ENCODE data around the gene MLN. TPM values are rescaled to one million over a fixed set of nuclear protein-coding genes. Genes with fewer than 3 reads are reported as not detected.

Gene MLN
- total RNA-seq, 1 experiment from 2014 or later, result not detected

- RAD21 ChIA-PET (ENCODE audit: low non-redundant PET in 1 of 2, low total read pairs in 2 of 2, uncharacterized antibody in 2 of 2, unreplicated experiment in 2 of 2), result no interaction called here
- Histone ChIP-seq H3K9me3 (ENCODE audit: control insufficient read depth in 1 of 2, insufficient read depth in 1 of 2, low read depth in 1 of 2, low read length in 2 of 2) (no peaks in the 10 kb centered on the region), H4K20me1 (ENCODE audit: insufficient read depth) (no peaks in the 10 kb centered on the region), H3K4me2 (ENCODE audit: low read length) (no peak overlapping the region), H3K9ac (ENCODE audit: low read length) (no peak overlapping the region), H3K4me1 (ENCODE audit: control insufficient read depth in 1 of 2, insufficient read depth in 2 of 2, low read length in 2 of 2) (peaks cover 28 to 41% of the 10 kb centered on the region in 2 experiments), H3K9me2 (ENCODE audit: insufficient read depth) (no peaks in the 10 kb centered on the region), H3K27ac (ENCODE audit: low read depth, low read length) (no peak overlapping the region), H3K4me3 (replicated peaks in 1 of 2; ENCODE audit: low read depth in 1 of 2, low read length in 2 of 2) (no peak overlapping the region), H2AFZ (ENCODE audit: low read depth, low read length, poor library complexity, severe bottlenecking) (no peak overlapping the region), H3K36me3 (ENCODE audit: control insufficient read depth in 1 of 2, insufficient read depth in 2 of 2, low read length in 2 of 2) (peaks cover 35 to 60% of the 10 kb centered on the region in 2 experiments; a peak in 3 of 4 replicates), H3K79me2 (ENCODE audit: insufficient read depth, low read length) (no peaks in the 10 kb centered on the region), H3K27me3 (ENCODE audit: insufficient read depth, low read length) (no peaks in the 10 kb centered on the region)
- intact Hi-C loops (cut with micrococcal nuclease), result no loop called here
- POLR2A ChIA-PET, result interaction anchor here (1.6 kb wide), 1 partner anchor 8 kb away, joined by 3 read pairs; no protein-coding TSS in a partner anchor
- no peak for TF ChIP-seq ZFX (IDR thresholded peaks at IDR 0.05)
- no peak for TF ChIP-seq SRF (IDR thresholded peaks at IDR 0.05; ENCODE audit: low read depth)
- no peak for TF ChIP-seq EGR1 (IDR thresholded peaks at IDR 0.05; ENCODE audit: low read depth)
- TF ChIP-seq ZNF274 (IDR thresholded peaks at IDR 0.05; ENCODE audit: low read depth, low read length), result no peak
- TF ChIP-seq MAX (IDR thresholded peaks at IDR 0.05), result no peak
- TF ChIP-seq ELF1 (IDR thresholded peaks at IDR 0.05; ENCODE audit: borderline replicate concordance, low read depth), result no peak
- no peak for TF ChIP-seq SIN3A (IDR thresholded peaks at IDR 0.05; ENCODE audit: low read depth)
- no peak for TF ChIP-seq SP1 (IDR thresholded peaks at IDR 0.05; ENCODE audit: low read depth)
- ATAC-seq, result no peak
- DNase-seq (ENCODE audit: low read depth, low spot score), result no peak
- BruUV-seq (replicated peaks), result no TSS peak
- CTCF ChIA-PET, result interaction anchor here (1.0 to 2.0 kb wide), 3 partner anchors 9 to 15 kb away, joined by 3 to 4 read pairs (median 3); no protein-coding TSS in a partner anchor
These were observed 23.9 kb downstream of the MLN start for GRCh38 chr6:33779895-33780294.

GRCh38 chr6:33779290-33779689 lies 24.5 kb downstream of the MLN start:
- ChIA-PET POLR2A (interaction anchor here (1.6 kb wide), 1 partner anchor 8 kb away, joined by 3 read pairs; no protein-coding TSS in a partner anchor), CTCF (interaction anchor here (1.0 to 2.0 kb wide), 3 partner anchors 8 to 14 kb away, joined by 3 to 4 read pairs (median 3); no protein-coding TSS in a partner anchor), RAD21 (ENCODE audit: low non-redundant PET in 1 of 2, low total read pairs in 2 of 2, uncharacterized antibody in 2 of 2, unreplicated experiment in 2 of 2) (no interaction called here)
- Histone ChIP-seq H3K27me3 (ENCODE audit: insufficient read depth, low read length) (no peaks in the 10 kb centered on the region), H3K79me2 (ENCODE audit: insufficient read depth, low read length) (no peaks in the 10 kb centered on the region), H4K20me1 (ENCODE audit: insufficient read depth) (no peaks in the 10 kb centered on the region), H3K4me2 (ENCODE audit: low read length) (no peak overlapping the region), H3K9ac (ENCODE audit: low read length) (no peak overlapping the region), H3K36me3 (ENCODE audit: control insufficient read depth in 1 of 2, insufficient read depth in 2 of 2, low read length in 2 of 2) (peaks cover 35 to 64% of the 10 kb centered on the region in 2 experiments; a peak in 3 of 4 replicates), H3K4me3 (replicated peaks in 1 of 2; ENCODE audit: low read depth in 1 of 2, low read length in 2 of 2) (no peak overlapping the region), H3K27ac (ENCODE audit: low read depth, low read length) (no peak overlapping the region), H3K4me1 (ENCODE audit: control insufficient read depth in 1 of 2, insufficient read depth in 2 of 2, low read length in 2 of 2) (peaks cover 28 to 41% of the 10 kb centered on the region in 2 experiments), H2AFZ (ENCODE audit: low read depth, low read length, poor library complexity, severe bottlenecking) (no peak overlapping the region), H3K9me3 (ENCODE audit: control insufficient read depth in 1 of 2, insufficient read depth in 1 of 2, low read depth in 1 of 2, low read length in 2 of 2) (no peaks in the 10 kb centered on the region), H3K9me2 (ENCODE audit: insufficient read depth) (no peaks in the 10 kb centered on the region)
- no TSS peak for BruUV-seq (replicated peaks)
- TF ChIP-seq SIN3A (IDR thresholded peaks at IDR 0.05; ENCODE audit: low read depth), result no peak
- no peak for TF ChIP-seq CEBPB (IDR thresholded peaks at IDR 0.05; ENCODE audit: low read depth)
- TF ChIP-seq ZNF274 (IDR thresholded peaks at IDR 0.05; ENCODE audit: low read depth, low read length), result no peak
- no peak for TF ChIP-seq YY1 (IDR thresholded peaks at IDR 0.05; ENCODE audit: extremely low read depth, insufficient replicate concordance, low read depth, low read length)
- peak in 1 of 3 experiments; percentile 24; a peak in 2 of 6 replicates for TF ChIP-seq CTCF (IDR thresholded peaks at IDR 0.05 in 2 of 3, conservative IDR thresholded peaks at IDR 0.05 in 1 of 3; ENCODE audit: borderline replicate concordance in 1 of 3, insufficient read depth in 1 of 3, low read depth in 2 of 3, low read length in 2 of 3)
- TF ChIP-seq MAX (IDR thresholded peaks at IDR 0.05), result no peak
- no peak for TF ChIP-seq FOSL1 (IDR thresholded peaks at IDR 0.05; ENCODE audit: low read depth)
- TF ChIP-seq ZFX (IDR thresholded peaks at IDR 0.05), result no peak
- ATAC-seq, result no peak
- DNase-seq (ENCODE audit: low read depth, low spot score), result no peak
- intact Hi-C loops (cut with micrococcal nuclease), result no loop called here
